Measurements from ENCODE around the gene RETREG1.
A peak's percentile ranks its signal among the peaks of the same experiment; 100 is the strongest.

The RETREG1 gene

GRCh38 chr5:16457451-16457850, 159.3 kb downstream of the RETREG1 start (continued):
- TF ChIP-seq BCL11B (tag by site-specific recombination; IDR thresholded peaks at IDR 0.05; ENCODE audit: low read depth), result no peak
- TF ChIP-seq ZNF514 (tag by site-specific recombination; IDR thresholded peaks at IDR 0.05), result no peak
- no peak for TF ChIP-seq ZNF623 (tag by site-specific recombination; IDR thresholded peaks at IDR 0.05)
- TF ChIP-seq ZNF155 (tag by site-specific recombination; IDR thresholded peaks at IDR 0.05), result no peak

- H3K4me3 ChIP-seq (ENCODE audit: low read depth, low read length), result no peak overlapping the region
- H3K4me1 ChIP-seq (ENCODE audit: control insufficient read depth, insufficient read depth, low read length), result no peaks in the 10 kb centered on the region
- CTCF ChIA-PET, result interaction anchor here (0.6 to 10.9 kb wide), 40 partner anchors 8 to 1630 kb away, joined by 3 to 137 read pairs (median 4); no protein-coding TSS in a partner anchor
- peaks cover 72 to 91% of the 10 kb centered on the region in 2 experiments for H3K36me3 ChIP-seq (ENCODE audit: control insufficient read depth in 2 of 2, insufficient read depth in 1 of 2, low read length in 2 of 2)
- H3K9me3 ChIP-seq (ENCODE audit: control insufficient read depth, insufficient read depth, low read depth, low read length), result no peaks in the 10 kb centered on the region
- POLR2A ChIA-PET, result interaction anchor here (1.0 kb wide), 1 partner anchor 10 kb away, joined by 3 read pairs; no protein-coding TSS in a partner anchor
- no peak overlapping the region for H3K27ac ChIP-seq (ENCODE audit: extremely low read depth, low read depth, low read length)
- peak; percentile 85 for TF ChIP-seq ZNF654 (tag by site-specific recombination; IDR thresholded peaks at IDR 0.05; ENCODE audit: low read depth)
- 0 out of 2 replicates have a peak, but pooled peaks have one; percentile 11 for TF ChIP-seq ZNF362 (tag by site-specific recombination; IDR thresholded peaks at IDR 0.05)
- no peak for TF ChIP-seq ZNF394 (tag by site-specific recombination; IDR thresholded peaks at IDR 0.05; ENCODE audit: borderline replicate concordance)
- TF ChIP-seq ZNF2 (tag by site-specific recombination; IDR thresholded peaks at IDR 0.05), result 0 out of 2 replicates have a peak, but pooled peaks have one; percentile 53
Observed at GRCh38 chr5:16456103-16456832, 160.5 kb downstream of the RETREG1 start.

- TF ChIP-seq ZNF513 (tag by site-specific recombination; IDR thresholded peaks at IDR 0.05) (no peak), ZNF223 (tag by site-specific recombination; IDR thresholded peaks at IDR 0.05) (no peak), ZNF18 (tag by site-specific recombination; IDR thresholded peaks at IDR 0.05) (no peak), GLI4 (tag by site-specific recombination; IDR thresholded peaks at IDR 0.05) (no peak), ZNF561 (tag by site-specific recombination; IDR thresholded peaks at IDR 0.05; ENCODE audit: borderline replicate concordance) (no peak), ZNF830 (tag by site-specific recombination; IDR thresholded peaks at IDR 0.05; ENCODE audit: low read depth) (no peak), SCRT1 (tag by site-specific recombination; IDR thresholded peaks at IDR 0.05; ENCODE audit: borderline replicate concordance) (no peak), ZBTB44 (tag by site-specific recombination; IDR thresholded peaks at IDR 0.05) (no peak)
- Histone ChIP-seq H3K36me3 (ENCODE audit: control insufficient read depth in 2 of 2, insufficient read depth in 1 of 2, low read length in 2 of 2) (peaks cover 72 to 91% of the 10 kb centered on the region in 2 experiments), H3K27ac (ENCODE audit: extremely low read depth, low read depth, low read length) (no peak overlapping the region), H3K4me3 (ENCODE audit: low read depth, low read length) (no peak overlapping the region), H3K4me1 (ENCODE audit: control insufficient read depth, insufficient read depth, low read length) (no peaks in the 10 kb centered on the region), H3K9me3 (ENCODE audit: control insufficient read depth, insufficient read depth, low read depth, low read length) (no peaks in the 10 kb centered on the region)
- CTCF ChIA-PET, result interaction anchor here (0.6 to 10.9 kb wide), 40 partner anchors 9 to 1993 kb away, joined by 3 to 137 read pairs (median 4); no protein-coding TSS in a partner anchor
- POLR2A ChIA-PET, result interaction anchor here (1.0 kb wide), 1 partner anchor 11 kb away, joined by 3 read pairs; no protein-coding TSS in a partner anchor
Observed at GRCh38 chr5:16455668-16456067, 161.1 kb downstream of the RETREG1 start.
